Measurements from ENCODE around the gene DLD.
"Not testable (repeated sequence)": the region's sequence is repeated elsewhere in the genome, so short reads cannot be mapped to it uniquely, and the experiment has no call there.

DLD gene

GRCh38 chr7:107945332-107945731 is 54.3 kb downstream of the DLD start:
- no peak for DNase-seq (ENCODE audit: low spot score)

- no peak for DNase-seq (ENCODE audit: low spot score)
Measured at GRCh38 chr7:107946451-107946850, 55.5 kb downstream of the DLD start.

GRCh38 chr7:107946881-107947280 is 55.9 kb downstream of the DLD start:
- no peak for DNase-seq (ENCODE audit: low spot score)

GRCh38 chr7:107948645-107949442 is 57.9 kb downstream of the DLD start:
- no peak for DNase-seq (ENCODE audit: low spot score)

- DNase-seq (ENCODE audit: low spot score): no peak
Measured at GRCh38 chr7:107949443-107949935, 58.5 kb downstream of the DLD start.

- no peak for DNase-seq (ENCODE audit: low spot score)
Measured at GRCh38 chr7:107951172-107951787, 60.3 kb downstream of the DLD start.

- DNase-seq (ENCODE audit: low spot score): no peak
Measured at GRCh38 chr7:107951896-107952295, 60.9 kb downstream of the DLD start.

GRCh38 chr7:107953265-107953923 is 62.4 kb downstream of the DLD start:
- DNase-seq (ENCODE audit: low spot score): no peak

- DNase-seq (ENCODE audit: low spot score): no peak
Measured at GRCh38 chr7:107953924-107954303, 62.9 kb downstream of the DLD start.

GRCh38 chr7:107955394-107955793 is 64.4 kb downstream of the DLD start:
- no peak for DNase-seq (ENCODE audit: low spot score)

GRCh38 chr7:107956950-107957349 is 66.0 kb downstream of the DLD start:
- DNase-seq (ENCODE audit: low spot score): not testable (repeated sequence)

- DNase-seq (ENCODE audit: low spot score): no peak
Measured at GRCh38 chr7:107957436-107957835, 66.5 kb downstream of the DLD start.

- DNase-seq (ENCODE audit: low spot score): no peak
Measured at GRCh38 chr7:107958764-107959526, 68.0 kb downstream of the DLD start.

- no peak for DNase-seq (ENCODE audit: low spot score)
Measured at GRCh38 chr7:107959527-107959898, 68.5 kb downstream of the DLD start.

GRCh38 chr7:107960272-107960671 is 69.3 kb downstream of the DLD start:
- no peak for DNase-seq (ENCODE audit: low spot score)

GRCh38 chr7:107961405-107961804 is 70.4 kb downstream of the DLD start:
- no peak for DNase-seq (ENCODE audit: low spot score)

- DNase-seq (ENCODE audit: low spot score): no peak
Measured at GRCh38 chr7:107962817-107963216, 71.8 kb downstream of the DLD start.

GRCh38 chr7:107964510-107964909 is 73.5 kb downstream of the DLD start:
- no peak for DNase-seq (ENCODE audit: low spot score)

GRCh38 chr7:107966711-107967110 is 75.7 kb downstream of the DLD start:
- DNase-seq (ENCODE audit: low spot score): no peak

GRCh38 chr7:107967420-107967819 is 76.4 kb downstream of the DLD start:
- DNase-seq (ENCODE audit: low spot score): no peak

GRCh38 chr7:107968449-107968848 is 77.5 kb downstream of the DLD start:
- no peak for DNase-seq (ENCODE audit: low spot score)

GRCh38 chr7:107969856-107970255 is 78.9 kb downstream of the DLD start:
- DNase-seq (ENCODE audit: low spot score): no peak

All from D341Med (cell line).